KOPT-K1 (cell line): ENCODE measurements around the gene LMAN2.

ENCODE experiments used
- H3K27ac ChIP-seq: fragments of 200-600 bp; sonication (generic); 2 replicates; pipeline ENCODE4 v1.5.1; 2016; ENCODE audit warnings: antibody characterized with exemption, mild to moderate bottlenecking, low read depth, low read length; ENCODE audit not compliant: poor library complexity, severe bottlenecking
- H3K36me3 ChIP-seq: fragments of 200-600 bp; sonication (generic); 2 replicates; pipeline ENCODE4 v1.5.1; 2017; ENCODE audit warnings: antibody characterized with exemption, mild to moderate bottlenecking, low read length, moderate library complexity; ENCODE audit not compliant: insufficient read depth
- H3K9me3 ChIP-seq: fragments of 200-600 bp; sonication (generic); 2 replicates; pipeline ENCODE4 v1.5.1; 2017; ENCODE audit warnings: antibody characterized with exemption, low read length, mild to moderate bottlenecking; ENCODE audit not compliant: insufficient read depth, poor library complexity, severe bottlenecking

LMAN2 gene, protein sequence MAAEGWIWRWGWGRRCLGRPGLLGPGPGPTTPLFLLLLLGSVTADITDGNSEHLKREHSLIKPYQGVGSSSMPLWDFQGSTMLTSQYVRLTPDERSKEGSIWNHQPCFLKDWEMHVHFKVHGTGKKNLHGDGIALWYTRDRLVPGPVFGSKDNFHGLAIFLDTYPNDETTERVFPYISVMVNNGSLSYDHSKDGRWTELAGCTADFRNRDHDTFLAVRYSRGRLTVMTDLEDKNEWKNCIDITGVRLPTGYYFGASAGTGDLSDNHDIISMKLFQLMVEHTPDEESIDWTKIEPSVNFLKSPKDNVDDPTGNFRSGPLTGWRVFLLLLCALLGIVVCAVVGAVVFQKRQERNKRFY

DNA sequence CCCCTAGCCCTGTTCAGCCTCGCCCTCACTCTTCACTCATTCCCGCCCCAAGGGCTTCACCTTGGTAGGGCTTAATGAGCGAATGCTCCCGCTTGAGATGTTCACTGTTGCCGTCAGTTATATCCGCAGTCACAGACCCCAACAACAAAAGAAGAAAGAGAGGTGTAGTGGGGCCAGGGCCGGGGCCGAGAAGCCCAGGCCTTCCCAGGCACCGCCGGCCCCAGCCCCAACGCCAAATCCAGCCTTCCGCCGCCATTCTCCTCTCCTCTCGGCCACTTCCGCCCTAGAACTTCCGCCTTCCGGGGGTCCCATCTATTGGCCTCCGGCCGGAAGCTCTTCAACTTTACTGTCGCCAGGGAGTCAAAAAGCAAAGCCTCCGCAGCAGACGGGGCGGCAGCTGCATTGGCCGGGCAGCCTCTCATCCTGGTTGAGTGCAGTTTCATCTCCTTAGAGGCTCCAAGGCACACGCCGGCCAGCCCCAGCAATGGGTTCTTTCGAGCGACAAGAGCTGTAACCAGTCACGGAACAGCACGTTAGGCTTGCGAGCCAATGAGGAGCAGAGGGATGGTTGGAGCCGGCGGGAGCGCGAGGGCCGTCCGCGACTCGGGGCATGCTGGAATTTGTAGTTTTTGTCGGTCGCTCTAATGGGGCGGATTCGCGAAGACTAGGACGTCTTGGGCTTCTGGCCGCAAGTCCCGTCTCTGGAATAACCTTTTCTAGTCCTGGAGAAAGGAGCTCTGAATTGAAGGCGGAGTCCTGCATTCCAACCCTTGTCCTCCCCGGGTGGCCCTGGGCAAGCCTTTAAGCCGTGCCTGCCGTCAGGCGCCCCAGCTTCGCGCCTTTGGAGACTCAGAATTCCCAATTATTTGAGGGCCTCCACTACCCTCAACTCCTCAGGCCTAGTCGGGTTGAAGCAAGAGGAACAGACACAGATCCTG lies at the start of gene LMAN2:
LMAN2 (minus strand) TSS at position 277 of the 938 bp plus-strand sequence; CDS start at position 256, 21 bp downstream.
- Histone ChIP-seq H3K9me3 (no peaks in the 10 kb centered on the region), H3K27ac (peak within 1 kb of the TSS; percentile 88), H3K36me3 (peaks cover 30% of the 10 kb centered on the region)

DNA sequence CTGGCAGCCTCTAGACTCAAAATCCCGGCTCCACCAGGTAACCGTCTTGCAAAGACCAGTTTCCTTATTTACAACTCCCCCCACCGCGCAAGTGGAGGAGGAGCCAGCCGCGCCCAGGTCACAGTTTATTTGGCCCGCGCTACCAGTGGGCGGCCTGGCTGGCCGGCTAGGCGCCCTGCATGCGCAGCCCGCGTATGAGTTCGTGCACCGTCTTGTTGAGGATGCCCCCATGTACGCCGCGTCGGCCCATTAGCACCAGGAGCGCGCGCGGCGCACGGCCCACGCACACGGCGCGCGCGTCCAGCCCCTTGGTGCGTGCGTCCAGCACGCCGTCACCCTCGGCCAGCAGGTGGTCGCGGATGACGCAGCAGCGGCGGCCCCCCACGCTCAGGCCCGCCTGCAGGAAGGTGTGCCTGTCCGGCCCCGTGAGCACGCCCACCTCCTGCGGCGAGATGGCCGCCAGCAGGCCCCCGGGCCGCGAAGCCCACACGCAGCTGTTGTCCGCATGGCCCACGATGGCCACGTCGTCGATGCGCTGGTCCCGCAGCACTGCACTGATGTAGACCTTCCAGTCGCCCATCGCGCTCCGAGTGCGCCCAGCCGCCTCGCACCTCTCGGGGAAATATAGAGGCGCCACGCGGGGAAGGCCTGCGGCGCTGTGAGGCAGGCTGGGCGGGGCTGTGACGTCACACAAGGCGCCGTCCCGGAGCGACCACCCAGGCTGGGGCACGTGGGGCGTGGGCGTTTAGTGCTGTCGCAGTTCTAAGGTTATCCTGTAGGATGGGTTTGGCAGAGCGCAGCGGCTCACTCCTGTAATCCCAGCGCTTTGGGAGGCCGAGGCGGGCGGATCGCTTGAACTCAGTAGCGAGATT lies 48.8 kb upstream of the LMAN2 start, which contains the start of gene PFN3:
PFN3 (minus strand) TSS at position 665 of the 872 bp plus-strand sequence; CDS start at position 580, 85 bp downstream.
- no peaks in the 10 kb centered on the region for H3K9me3 ChIP-seq
- H3K36me3 ChIP-seq: no peaks in the 10 kb centered on the region
- H3K27ac ChIP-seq: no peak within 1 kb of the TSS

DNA sequence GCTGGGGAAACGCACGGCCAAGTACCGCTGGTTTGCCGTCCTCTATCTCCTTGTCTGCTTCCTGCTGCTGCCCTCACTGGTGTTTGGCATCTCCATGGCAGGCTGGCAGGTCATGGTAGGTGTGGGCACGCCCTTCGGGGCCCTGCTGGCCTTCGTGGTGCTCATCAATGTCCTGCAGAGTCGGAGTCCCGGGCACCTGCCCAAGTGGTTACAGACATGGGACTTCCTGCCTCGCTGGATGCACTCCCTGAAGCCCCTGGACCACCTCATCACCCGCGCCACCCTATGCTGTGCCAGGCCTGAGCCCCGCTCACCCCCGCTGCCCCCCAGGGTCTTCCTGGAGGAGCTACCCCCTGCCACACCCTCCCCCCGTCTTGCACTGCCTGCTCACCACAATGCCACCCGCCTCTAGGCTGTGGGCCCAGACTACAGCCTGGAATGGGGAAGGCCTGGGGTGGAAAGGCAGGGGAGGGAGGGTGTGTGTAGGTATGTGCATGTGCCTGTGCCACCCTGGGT lies 46.5 kb upstream of the LMAN2 start:
- H3K9me3 ChIP-seq: no peaks in the 10 kb centered on the region
- no peak overlapping the region for H3K27ac ChIP-seq
- no peaks in the 10 kb centered on the region for H3K36me3 ChIP-seq

DNA sequence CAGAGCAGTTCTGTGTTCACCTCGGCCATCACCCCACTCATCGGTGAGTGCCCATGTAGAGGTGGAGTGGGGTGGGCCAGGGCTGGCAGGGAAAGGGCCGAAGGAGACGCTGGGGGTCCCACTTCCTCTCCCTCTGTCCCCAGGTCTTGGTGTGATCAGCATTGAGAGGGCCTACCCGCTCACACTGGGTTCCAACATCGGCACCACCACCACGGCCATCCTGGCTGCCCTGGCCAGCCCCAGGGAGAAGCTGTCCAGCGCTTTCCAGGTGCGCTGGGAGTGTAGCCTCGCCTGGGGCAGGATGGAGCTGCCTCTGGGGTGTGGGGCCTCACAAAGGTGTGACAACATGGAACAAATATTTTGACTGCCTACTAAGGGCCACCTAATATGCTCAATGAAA lies 45.3 kb upstream of the LMAN2 start:
- H3K36me3 ChIP-seq: no peaks in the 10 kb centered on the region
- H3K9me3 ChIP-seq: no peaks in the 10 kb centered on the region
- H3K27ac ChIP-seq: no peak overlapping the region

DNA sequence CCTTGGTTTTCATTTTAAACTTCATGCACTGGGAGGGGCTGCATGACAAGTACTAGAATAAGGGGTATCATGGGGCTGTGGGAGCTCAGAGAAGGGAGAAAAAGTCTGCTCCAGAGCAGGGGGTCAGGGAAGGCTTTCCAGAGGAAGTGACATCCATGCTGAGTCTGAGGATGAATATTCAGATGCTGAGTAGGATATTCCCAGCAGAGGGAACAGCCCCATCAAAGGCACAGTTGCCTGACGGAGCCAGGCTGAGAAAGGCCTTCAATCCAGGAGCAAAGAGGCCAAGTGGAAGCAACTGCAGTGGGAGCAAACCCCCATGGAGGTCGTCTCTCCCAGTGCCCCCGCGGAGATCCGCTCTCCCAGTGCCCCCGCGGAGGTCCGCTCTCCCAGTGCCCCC lies 44.6 kb upstream of the LMAN2 start:
- Histone ChIP-seq H3K36me3 (no peaks in the 10 kb centered on the region), H3K9me3 (no peaks in the 10 kb centered on the region), H3K27ac (no peak overlapping the region)

DNA sequence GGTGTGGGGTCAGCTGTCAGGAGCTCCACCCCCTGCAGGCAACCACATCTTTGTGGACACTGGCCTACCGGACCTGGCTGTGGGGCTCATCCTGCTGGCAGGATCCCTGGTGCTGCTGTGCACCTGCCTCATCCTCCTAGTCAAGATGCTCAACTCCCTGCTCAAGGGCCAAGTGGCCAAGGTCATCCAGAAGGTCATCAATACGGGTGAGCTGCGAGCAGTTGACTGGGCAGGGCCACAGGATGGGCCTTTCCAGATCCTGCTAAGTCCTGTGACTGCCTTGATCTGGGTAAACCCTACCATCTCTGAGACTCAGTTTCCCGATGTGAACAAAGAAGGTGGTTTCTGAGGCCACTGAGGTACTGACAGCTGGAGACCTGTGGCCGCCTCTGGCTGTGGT lies 42.5 kb upstream of the LMAN2 start:
- H3K36me3 ChIP-seq: no peaks in the 10 kb centered on the region
- no peaks in the 10 kb centered on the region for H3K9me3 ChIP-seq
- no peak overlapping the region for H3K27ac ChIP-seq

DNA sequence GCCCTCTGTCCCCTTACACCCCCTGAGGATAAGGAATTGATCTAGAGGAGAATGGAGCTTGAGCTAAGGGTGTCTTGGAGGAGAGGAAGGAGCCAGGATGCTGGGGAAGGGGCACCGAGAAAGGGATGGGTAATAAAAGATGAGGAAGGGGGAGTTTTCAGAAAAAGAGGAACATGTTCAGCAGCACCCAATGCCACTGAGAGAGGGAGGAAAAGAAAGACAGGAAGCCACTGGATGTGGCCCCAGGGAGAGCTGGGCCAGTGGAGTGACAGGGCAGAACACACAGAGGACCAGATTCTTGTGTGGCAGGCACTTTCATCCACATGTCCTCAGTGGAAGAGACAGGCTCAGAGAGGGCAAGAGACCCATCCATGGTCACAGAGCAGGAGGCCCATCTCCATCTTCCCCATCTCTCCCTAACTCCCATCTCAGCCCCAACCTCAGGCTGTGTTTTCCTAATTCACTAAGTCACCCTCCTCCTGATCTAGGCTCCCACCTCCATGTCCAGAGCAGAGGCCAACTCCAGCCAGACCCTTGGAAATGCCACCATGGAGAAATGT lies 41.8 kb upstream of the LMAN2 start:
- no peak overlapping the region for H3K27ac ChIP-seq
- no peaks in the 10 kb centered on the region for H3K36me3 ChIP-seq
- H3K9me3 ChIP-seq: no peaks in the 10 kb centered on the region

DNA sequence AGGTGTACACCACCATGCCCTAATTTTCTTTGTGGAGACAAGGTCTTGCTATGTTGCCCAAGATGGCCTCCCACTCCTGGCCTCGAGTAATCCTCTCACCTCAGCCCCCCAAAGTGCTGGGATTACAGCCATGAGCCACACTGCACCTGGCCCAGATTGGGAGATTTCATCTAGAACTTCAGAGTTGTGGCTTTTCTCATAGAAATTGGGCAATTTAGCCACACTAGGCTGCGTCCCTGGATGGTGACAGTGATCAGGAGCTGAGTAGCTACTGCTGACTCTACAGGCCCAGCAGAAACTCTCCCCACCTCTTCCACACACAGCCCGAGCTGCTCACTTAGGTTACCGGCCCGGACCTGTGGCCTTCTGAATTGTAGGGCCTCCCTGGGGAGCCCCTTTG lies 41.3 kb upstream of the LMAN2 start:
- no peaks in the 10 kb centered on the region for H3K36me3 ChIP-seq
- H3K27ac ChIP-seq: no peak overlapping the region
- no peaks in the 10 kb centered on the region for H3K9me3 ChIP-seq

DNA sequence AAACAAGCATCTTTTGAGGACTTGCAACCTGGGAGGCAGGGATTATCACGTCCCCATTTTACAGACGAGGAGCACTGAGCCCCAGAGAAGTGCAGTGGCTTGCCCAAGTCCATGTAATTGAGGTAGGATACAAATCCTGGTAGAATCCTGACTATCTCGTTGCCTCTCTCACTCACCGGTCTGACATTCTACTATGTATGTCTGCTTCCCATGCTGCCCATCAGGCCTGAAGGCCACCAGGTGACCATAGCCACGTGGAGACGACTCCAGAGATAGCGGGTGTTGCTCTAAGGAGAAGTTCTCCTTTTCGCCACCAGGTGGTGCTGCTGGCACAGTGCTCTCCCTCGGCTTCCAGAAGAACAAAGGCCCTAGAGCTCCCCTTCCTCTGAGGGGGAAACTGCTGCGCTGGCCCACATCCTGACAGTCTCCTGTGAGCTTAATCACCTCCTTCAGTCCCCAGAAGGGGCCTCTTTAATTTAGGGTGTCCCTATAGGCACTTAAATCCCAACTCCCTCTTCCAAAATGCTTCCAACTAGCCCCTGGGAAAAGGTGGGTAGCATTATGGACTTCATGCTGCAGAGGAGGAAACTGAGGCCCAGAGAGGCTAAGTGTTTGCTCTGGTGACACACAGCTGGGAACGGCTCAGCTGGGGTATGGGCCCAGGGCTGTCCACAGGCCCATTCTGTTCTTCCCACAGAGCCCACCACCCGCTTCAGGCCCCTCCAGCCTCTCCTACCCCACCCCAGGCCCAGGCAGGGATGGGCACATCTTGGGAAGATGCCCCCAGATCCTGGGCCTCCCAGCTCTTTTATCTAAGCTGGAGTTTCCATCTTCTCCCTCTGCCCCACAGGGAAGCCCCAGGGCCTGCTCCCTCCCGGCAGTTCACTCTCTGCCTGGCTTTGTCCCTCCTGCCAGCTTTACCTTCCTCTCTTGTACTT lies 39.2 kb upstream of the LMAN2 start:
- H3K27ac ChIP-seq: no peak overlapping the region

DNA sequence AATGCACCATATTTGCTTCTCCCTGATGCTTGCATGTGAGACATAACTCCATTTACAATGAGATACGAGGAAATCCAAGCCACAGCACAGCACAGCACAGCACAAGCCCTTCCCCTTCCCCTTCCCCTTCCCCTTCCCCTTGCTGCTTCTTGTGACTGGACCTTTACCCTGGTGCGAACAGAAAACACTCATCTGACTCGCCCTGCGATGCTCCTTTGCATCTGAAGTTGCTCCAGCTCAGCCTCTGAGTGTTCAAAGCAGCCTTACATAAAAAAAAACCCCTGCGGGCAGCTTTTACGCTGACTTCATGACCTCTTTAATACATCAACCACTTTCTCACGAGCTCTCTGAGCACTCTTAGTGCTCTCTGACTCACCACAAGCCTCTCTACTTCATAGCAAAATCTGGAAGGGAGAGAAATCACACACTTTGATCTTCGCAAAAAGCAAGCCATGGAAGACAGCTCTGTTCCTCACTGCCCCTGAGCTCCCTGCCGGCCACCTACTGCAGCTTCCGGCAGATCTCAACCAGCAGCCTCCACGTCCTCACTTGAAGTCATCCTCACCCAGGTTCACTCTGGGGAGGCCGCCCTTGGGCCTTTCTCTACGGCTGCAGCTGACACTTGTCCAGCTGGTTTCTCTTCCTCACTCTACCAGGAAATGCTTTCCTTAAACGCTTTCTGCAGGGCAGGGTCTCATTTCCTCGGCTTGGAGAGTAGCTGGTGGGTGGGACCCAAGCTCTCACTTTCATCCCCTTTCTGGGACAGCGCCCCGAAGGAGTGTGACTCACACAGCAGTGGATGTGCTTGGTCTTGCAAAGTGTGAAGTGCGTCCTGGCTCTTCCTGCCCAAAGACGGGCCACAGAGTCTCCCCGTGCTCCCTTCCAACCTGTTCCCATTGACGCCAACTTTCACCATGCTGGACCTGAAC lies 38.0 kb upstream of the LMAN2 start:
- Histone ChIP-seq H3K9me3 (no peaks in the 10 kb centered on the region), H3K27ac (no peak overlapping the region), H3K36me3 (no peaks in the 10 kb centered on the region)

More for the DNA sequence above, 39.2 kb upstream of the LMAN2 start:
- Histone ChIP-seq H3K9me3 (no peaks in the 10 kb centered on the region), H3K36me3 (no peaks in the 10 kb centered on the region)

DNA sequence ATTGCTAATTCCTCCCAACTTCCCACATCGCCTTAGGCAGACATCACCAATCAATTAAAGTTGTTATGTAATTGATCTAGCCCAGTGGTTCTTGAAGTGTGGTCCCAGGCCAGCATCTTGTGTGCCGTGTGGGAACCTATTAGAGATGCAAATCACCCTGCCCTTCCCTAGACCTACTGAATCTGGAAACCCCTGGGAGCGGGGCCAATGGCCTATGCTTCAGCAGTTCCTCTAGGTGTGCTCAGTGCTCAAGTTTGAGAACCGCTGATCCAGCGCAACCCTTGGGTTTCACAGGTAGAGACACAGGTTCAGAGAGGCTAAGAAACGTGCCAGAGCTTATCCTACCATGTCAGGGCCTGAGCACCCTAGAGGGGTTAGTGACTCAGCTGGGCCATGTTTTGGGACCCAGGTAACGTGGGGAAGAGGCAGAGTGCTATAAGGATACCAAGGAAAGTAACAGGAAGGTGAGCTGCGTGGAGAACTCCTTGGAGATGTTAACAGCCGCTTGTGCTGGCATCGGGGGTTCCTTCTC lies 37.1 kb upstream of the LMAN2 start:
- H3K27ac ChIP-seq: no peak overlapping the region
- no peaks in the 10 kb centered on the region for H3K36me3 ChIP-seq
- H3K9me3 ChIP-seq: no peaks in the 10 kb centered on the region

DNA sequence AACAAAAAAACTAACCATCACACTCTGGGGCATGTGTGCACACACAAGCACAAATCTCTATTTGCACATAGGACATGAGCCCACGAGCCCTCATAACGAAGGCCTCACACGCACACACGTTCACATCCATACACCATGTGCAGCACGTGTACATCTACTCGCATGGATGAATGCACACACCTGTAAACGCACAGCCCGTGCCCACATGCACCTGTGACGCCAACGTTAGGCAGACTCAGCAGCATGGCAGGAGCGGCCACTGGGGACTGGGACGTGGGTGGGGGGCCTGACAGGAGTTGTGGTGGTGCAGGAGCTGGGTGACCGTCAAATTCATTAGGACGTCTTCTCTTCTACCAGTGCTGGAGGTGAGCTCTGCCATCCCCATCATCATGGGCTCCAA lies 35.9 kb upstream of the LMAN2 start:
- no peaks in the 10 kb centered on the region for H3K36me3 ChIP-seq
- no peak overlapping the region for H3K27ac ChIP-seq
- no peaks in the 10 kb centered on the region for H3K9me3 ChIP-seq
